OCI-LY3 (cell line): Measurements from ENCODE around the gene MEPE.

ENCODE experiments used
- H2AFZ ChIP-seq: fragments of 200-600, 300-600 bp; shearing (Covaris generic); 2 replicates; pipeline ENCODE4 v1.6.0; 2014; ENCODE audit warnings: antibody characterized with exemption, low read depth, low read length
- H3K27ac ChIP-seq: fragments of 200-600, 300-600 bp; sonication (generic); 2 replicates; pipeline ENCODE4 v1.5.1; 2014; ENCODE audit warnings: mild to moderate bottlenecking, low read length, moderate library complexity, mixed read lengths
- H3K27me3 ChIP-seq: fragments of 200-600, 300-600 bp; sonication (generic); 2 replicates; pipeline ENCODE4 v1.6.1; 2014; ENCODE audit warnings: low read depth, low read length, mixed read lengths
- H3K36me3 ChIP-seq: fragments of 200-600, 300-600 bp; sonication (generic); replicated peaks from 2 replicates; pipeline ENCODE3; 2014; ENCODE audit warnings: low read depth, low read length, mixed read lengths
- H3K4me1 ChIP-seq: fragments of 300-600, 200-600 bp; sonication (generic); 2 replicates; pipeline ENCODE4 v1.6.1; 2014; ENCODE audit warnings: low read length, mixed read lengths
- H3K4me2 ChIP-seq: fragments of 200-600, 300-600 bp; sonication (generic); 2 replicates; pipeline ENCODE4 v1.6.1; 2014; ENCODE audit warnings: low read length, mixed read lengths
- H3K4me3 ChIP-seq: fragments of 300-600, 200-600 bp; sonication (generic); 2 replicates; pipeline ENCODE4 v1.5.1; 2014; ENCODE audit warnings: antibody characterized with exemption, mild to moderate bottlenecking, low read length, moderate library complexity
- H3K79me2 ChIP-seq: fragments of 300-600, 200-600 bp; shearing (Covaris generic); 2 replicates; pipeline ENCODE4 v1.6.1; 2014; ENCODE audit warnings: mild to moderate bottlenecking, low read length, mixed read lengths
- H3K9ac ChIP-seq: fragments of 300-600, 200-600 bp; shearing (Covaris generic); 2 replicates; pipeline ENCODE4 v1.6.0; 2014; ENCODE audit warnings: mild to moderate bottlenecking, low read length, moderate library complexity
- H3K9me3 ChIP-seq: fragments of 200-600, 300-600 bp; shearing (Covaris generic); 2 replicates; pipeline ENCODE4 v1.6.1; 2014; ENCODE audit warnings: low read length, mixed read lengths; ENCODE audit not compliant: insufficient read depth
- H4K20me1 ChIP-seq: fragments of 200-600, 300-600 bp; sonication (generic); 2 replicates; pipeline ENCODE4 v1.6.1; 2016; ENCODE audit warnings: low read length, mixed read lengths; ENCODE audit not compliant: insufficient read depth
- CTCF ChIP-seq: fragments of 200-600, 300-600 bp; sonication (generic); IDR thresholded peaks from 2 replicates; pipeline ENCODE4 v1.5.1; 2014; ENCODE audit warnings: antibody characterized with exemption, low read length, low read depth
- EZH2phosphoT487 ChIP-seq: fragments of 200-600 bp; shearing (Covaris generic); IDR thresholded peaks from 2 replicates; pipeline ENCODE4 v1.6.1; 2018; ENCODE audit warnings: antibody characterized with exemption, mixed run types, low read depth

Gene MEPE

GRCh38 chr4:87895964-87896621, 63.3 kb downstream of the MEPE start:
- Histone ChIP-seq H3K9me3 (no peaks in the 10 kb centered on the region), H3K9ac (no peak overlapping the region), H3K27ac (no peak overlapping the region), H4K20me1 (no peaks in the 10 kb centered on the region), H3K79me2 (no peaks in the 10 kb centered on the region), H3K4me1 (peaks cover 15% of the 10 kb centered on the region), H3K36me3 (no peaks in the 10 kb centered on the region), H3K27me3 (peaks cover 23% of the 10 kb centered on the region; the same call in 1 of the 2 replicates), H3K4me3 (peak overlapping the region; percentile 46), H2AFZ (no peak overlapping the region; the same call in 1 of the 2 replicates), H3K4me2 (peak overlapping the region; percentile 64)
- TF ChIP-seq EZH2phosphoT487 (no peak), CTCF (no peak)
